Stimulated activated CD4-positive, alpha-beta T cell treated with anti-CD3 and anti-CD28 coated beads, Interleukin-2, amount 100 ng/mL, for 48 hours (primary cell): Measurements from ENCODE around the gene TMPO.
"Not testable (repeated sequence)": the region's sequence is repeated elsewhere in the genome, so short reads cannot be mapped to it uniquely, and the experiment has no call there.

ENCODE experiments used
- DNase-seq, 2 donors: peaks; one replicate each; pipeline ENCODE4 v3.0.0-alpha.2; 2020

The TMPO gene

DNA sequence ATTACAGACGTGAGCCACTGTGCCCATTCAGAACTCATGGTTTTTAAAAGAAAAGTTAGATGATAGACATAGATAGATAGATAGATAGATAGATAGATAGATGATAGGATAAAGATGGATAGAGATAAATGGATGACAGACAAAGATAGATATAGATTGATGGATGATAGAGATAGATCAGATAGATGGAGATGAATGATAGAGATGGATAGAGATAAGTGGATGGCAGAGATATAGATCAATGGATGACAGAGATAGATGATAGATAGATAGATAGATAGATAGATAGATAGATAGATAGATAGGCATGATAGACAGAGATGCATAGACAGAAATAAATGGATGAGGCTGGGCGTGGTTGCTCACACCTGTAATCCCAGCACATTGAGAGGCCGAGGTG lies 64.4 kb downstream of the TMPO start:
- DNase-seq, result no peak

DNA sequence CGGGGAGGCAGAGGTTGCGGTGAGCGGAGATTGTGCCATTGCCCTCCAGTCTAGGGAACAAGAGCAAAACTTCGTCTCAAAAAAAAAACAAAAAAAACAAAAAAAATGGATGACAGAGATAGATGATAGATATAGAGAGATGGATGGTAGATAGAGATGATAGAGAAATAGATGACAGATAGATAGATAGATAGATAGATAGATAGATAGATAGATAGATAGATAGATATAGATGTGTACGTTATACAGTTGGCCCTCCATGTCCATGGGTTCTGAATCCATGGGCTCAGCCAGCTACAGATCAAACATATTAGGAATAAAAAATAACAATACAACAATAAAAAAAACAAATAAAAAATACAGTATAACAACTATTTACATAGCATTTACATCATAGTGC lies 65.3 kb downstream of the TMPO start:
- DNase-seq, result no peak

DNA sequence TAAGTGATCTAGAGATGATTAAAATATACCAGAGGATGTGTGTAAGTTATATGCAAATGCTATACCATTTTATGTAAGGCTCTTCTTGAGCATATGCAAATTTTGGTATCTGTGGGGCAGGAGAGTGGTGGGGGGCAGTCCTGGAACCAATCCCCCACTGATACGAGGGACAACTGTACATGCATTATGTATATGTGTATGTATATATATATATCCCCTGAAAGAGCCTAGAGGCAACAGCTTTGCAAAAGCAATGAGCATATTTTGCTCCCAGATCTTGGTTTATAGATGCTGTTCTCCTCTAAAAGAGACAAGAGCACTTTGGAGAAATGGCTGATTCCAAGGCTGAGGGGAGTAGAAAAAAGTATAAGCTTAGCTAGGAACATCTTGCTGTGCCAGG lies 65.7 kb downstream of the TMPO start:
- no peak for DNase-seq

DNA sequence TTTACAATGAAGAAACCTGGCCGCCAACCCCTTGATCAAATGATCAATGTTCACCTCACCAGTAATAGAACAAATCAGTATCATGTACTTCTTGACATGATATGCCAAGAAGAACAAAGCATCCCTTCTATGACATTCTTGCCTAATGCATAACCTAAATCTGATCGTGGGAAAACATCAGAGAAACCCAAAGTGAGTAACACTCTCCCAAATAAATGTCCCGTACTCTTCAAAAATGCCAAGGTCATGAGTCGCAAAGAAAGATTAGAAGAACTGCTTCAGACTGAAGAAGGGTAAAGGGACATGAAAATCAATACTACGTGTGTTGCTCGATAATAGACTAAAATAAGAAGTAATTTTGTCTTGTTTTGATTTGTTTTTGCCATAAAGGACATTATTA lies 66.7 kb downstream of the TMPO start:
- DNase-seq, result no peak

DNA sequence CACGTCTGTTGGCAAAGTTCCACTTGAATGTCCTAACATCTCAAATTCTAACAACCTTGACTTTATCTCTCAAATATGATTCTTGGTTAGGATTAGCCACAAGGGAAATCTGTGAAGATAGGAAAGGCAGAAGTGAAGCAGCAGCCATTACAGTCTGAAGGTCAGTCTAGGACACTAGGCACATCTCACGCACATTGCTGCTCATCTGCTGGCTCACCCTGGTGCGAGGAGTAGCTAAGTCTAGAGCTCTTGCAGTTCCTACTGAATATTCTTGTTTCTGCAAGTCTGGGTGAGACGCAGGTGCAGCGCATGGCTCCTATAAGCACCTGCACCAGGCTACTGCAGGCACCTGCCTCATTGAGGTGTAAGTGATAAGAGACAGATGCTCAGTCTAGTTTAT lies 71.7 kb downstream of the TMPO start:
- DNase-seq, result no peak

DNA sequence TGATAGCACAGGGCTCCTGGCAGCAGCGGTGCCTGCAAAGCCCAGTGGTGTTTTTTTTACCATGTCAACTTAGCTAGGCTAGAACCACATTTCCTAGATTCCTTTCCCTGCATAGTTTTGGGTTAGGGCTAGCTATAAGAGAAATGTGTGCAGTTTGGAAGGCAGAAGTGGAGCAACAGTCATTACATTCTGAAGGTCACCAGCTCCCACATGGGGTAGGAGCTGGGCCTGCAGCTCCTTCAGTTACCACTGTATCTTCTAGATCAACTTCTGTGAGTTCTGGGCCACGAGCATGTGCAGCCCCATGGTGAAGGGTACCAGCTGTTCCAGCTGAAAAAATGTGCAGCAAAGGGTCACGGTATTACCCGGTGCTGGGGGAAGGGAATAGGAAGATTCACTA lies 75.8 kb downstream of the TMPO start:
- DNase-seq, result no peak

DNA sequence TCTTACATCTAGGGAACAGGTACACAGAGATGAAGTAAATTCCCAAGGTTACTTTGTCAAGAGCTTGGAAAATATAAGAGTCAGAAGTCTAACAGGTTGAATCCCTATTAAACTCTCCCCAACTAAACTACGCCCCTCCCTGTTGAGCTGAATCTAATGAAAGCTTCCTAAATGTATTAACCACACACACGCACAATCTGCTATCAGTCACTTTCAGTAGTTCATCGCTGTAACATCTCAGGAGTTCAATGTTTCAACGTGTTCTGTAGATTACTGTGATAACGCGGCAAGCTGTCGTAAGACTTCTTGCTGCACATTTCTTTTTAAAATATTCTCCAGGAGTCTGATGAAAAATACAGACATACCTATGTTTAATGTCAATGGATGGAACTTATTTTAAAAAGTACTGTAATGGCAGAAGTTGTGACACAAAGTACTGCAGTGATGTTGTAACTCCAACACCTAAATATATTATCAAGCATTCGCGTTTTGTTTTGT lies 77.5 kb downstream of the TMPO start:
- no peak for DNase-seq

DNA sequence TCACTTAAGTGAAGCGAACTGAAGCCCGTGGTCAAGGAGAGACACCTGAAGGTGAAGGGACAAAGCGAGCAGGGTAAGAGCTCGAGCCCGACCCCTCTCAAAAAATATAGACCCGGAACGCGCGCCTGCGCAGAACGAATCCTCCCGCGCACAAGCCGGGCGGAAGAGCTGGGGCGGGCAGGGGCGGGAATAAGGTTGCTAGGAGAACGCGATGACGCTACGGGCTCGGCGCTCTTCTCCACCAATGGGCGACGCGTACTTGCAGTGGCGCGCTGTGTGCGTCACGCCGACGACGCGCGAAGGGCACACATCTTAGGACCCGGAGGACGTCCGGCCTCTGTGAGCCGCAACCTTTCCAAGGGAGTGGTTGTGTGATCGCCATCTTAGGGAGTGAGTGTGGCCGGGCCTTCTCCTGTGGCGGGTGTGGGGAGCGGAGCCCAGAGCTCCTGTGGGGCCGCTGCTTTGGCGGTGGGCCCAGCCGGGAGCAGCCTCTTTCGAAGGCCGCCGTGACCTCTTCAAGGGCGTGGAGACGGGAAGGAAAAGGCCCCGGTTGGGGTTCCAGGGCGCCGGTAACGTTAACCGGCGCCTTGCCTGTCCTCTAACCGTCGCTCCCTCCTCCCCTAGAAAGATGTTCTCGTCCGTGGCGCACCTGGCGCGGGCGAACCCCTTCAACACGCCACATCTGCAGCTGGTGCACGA lies 78.1 kb downstream of the TMPO start, which contains the start of gene SLC25A3:
Gene SLC25A3 (plus strand): TSS at position 336 of the 699 bp plus-strand sequence. CDS start 293 bp downstream, at position 629.
- peak; percentile 90 to 91 for DNase-seq

DNA sequence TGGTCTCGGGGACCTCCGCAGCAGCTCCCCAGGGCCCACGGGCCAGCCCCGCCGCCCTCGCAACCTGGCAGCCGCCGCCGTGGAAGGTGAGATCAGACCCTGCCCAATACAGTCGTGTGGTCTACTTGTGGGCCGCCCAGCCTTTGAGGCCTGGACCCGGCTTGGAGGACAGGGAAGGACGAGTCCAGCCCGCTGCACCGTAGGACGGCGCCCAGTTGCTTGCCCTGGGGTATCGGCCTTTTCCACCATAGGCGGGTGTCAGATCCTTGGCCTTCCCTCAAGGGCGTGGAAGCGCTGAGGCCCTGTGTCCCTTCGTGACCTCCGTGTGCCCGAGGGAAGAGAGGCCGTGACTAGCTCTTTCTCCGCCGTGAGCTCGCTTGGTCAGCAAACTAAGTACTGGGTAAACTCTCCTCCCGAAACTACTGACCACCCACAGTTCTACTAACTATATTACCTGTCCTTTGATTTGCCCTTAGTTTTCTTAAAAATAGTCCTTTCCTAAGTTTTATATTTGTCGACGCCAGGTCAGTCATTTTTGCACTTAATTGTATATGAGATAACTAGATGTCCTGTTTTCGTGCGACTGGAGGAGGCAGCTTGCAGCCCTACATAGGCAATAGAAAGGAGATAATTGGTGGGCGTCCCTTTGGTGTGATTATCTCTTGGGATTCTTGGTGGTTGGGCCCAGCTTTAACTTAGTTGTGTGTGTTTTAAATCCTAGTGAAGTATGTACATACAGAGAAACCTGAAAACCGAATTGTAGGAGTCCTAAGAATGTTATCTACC lies 78.9 kb downstream of the TMPO start:
- peak in 1 of 2 donors; percentile 18 for DNase-seq

DNA sequence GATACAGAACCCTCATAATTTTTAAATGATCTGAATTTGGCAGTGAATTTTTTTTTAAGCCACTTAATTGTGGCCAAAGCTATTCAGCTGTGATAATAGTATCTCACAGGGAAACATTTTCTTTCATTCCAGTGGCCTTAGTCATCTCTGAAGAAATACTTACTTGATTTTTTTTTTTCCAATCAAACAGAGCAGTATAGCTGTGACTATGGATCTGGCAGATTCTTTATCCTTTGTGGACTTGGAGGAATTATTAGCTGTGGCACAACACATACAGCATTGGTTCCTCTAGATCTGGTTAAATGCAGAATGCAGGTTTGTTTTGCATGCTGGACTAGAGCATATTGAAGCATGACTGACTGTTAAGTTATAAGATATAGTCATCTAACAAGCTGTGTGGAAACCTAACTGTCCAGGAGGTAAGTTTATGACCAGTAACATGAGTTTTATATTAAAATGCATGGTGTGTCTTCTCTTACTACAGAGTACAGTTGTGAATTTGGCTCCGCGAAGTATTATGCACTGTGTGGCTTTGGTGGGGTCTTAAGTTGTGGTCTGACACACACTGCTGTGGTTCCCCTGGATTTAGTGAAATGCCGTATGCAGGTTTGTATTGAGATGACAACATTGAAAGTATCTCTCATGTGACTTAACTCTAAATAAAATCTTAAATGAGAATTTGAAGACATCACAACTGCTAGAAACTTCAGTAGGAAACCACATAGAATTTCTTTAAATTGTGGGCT lies 80.0 kb downstream of the TMPO start:
- DNase-seq, result no peak

DNA sequence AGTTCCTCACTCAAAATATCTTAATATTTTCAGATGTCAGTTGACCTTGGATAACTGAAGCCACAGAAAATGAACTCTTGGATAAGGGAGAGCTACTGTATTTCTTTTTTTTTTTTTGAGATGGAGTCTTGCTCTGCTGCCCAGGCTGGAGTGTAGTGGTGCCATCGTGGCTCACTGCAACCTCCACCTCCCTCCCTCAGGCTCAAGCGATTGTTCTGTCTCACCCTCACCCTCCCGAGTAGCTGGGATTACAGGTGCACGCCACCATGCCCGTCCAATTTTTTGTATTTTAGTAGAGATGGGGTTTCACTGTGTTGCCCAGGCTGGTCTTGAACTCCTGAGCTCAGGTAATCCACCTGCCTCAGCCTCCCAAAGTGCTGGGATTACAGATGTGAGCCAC lies 81.9 kb downstream of the TMPO start:
- DNase-seq, result not testable (repeated sequence)
